Mesodermal cell (in vitro differentiated cells): ENCODE data around the gene BSPRY.

Experiments
- H3K27ac ChIP-seq: 2 replicates; pipeline ENCODE4 v1.7.0; 2013; ENCODE audit warnings: mild to moderate bottlenecking, low read depth, low read length, moderate library complexity; ENCODE audit not compliant: severe bottlenecking
- H3K36me3 ChIP-seq: 2 replicates; pipeline ENCODE4 v1.7.1; 2013; ENCODE audit warnings: mild to moderate bottlenecking, low read length, moderate library complexity; ENCODE audit not compliant: control insufficient read depth, insufficient read depth
- H3K4me1 ChIP-seq: one replicate; pipeline ENCODE4 v1.7.1; 2013; ENCODE audit warnings: mild to moderate bottlenecking, low read length; ENCODE audit not compliant: insufficient read depth, control insufficient read depth, poor library complexity, severe bottlenecking
- H3K4me3 ChIP-seq: 2 replicates; pipeline ENCODE4 v1.7.0; 2013; ENCODE audit warnings: low read length, control low read depth, mild to moderate bottlenecking; ENCODE audit not compliant: insufficient read depth, poor library complexity, severe bottlenecking; ENCODE audit errors: extremely low read depth
- H3K9me3 ChIP-seq: 2 replicates; pipeline ENCODE4 v1.7.1; 2013; ENCODE audit warnings: mild to moderate bottlenecking, low read length, moderate library complexity; ENCODE audit not compliant: control insufficient read depth
- WGBS, 2 experiments: methylation state at CpG; one replicate each; pipeline ENCODE4 v1.1.5; 2013; ENCODE audit warnings: missing lambda C conversion rate in 2 of 2; ENCODE audit not compliant: insufficient coverage in 2 of 2; 5-methylcytosine and 5-hydroxymethylcytosine counted together

The BSPRY gene

GRCh38 chr9:113416149-113416721 lies 66.9 kb downstream of the BSPRY start:
- Histone ChIP-seq H3K4me1 (no peaks in the 10 kb centered on the region), H3K36me3 (no peaks in the 10 kb centered on the region), H3K9me3 (no peaks in the 10 kb centered on the region), H3K27ac (no peak overlapping the region), H3K4me3 (no peak overlapping the region)
- 70 to 74% methylated on average over 2 to 3 of the region's 3 CpGs for WGBS, 2 experiments

- WGBS, 2 experiments, result 91 to 100% methylated on average over 3 of the region's 4 CpGs
- H3K4me3 ChIP-seq, result no peak overlapping the region
- no peaks in the 10 kb centered on the region for H3K4me1 ChIP-seq
- no peaks in the 10 kb centered on the region for H3K9me3 ChIP-seq
- no peak overlapping the region for H3K27ac ChIP-seq
- no peaks in the 10 kb centered on the region for H3K36me3 ChIP-seq
Observed at GRCh38 chr9:113417370-113417769, 68.0 kb downstream of the BSPRY start.
